WERI-Rb-1 (cell line): ENCODE results near the gene TRABD2B.

Experiments
- DNase-seq: peaks from one replicate; pipeline ENCODE4 v3.0.0-alpha.2; 2020
- H3K27ac ChIP-seq: fragments of 250-450 bp; sonication (Bioruptor Pico); 2 replicates; pipeline ENCODE4 v1.5.1; 2020; ENCODE audit warnings: mild to moderate bottlenecking, moderate library complexity
- H3K27me3 ChIP-seq: fragments of 250-450 bp; sonication (Bioruptor Pico); 2 replicates; pipeline ENCODE4 v1.5.1; 2021; ENCODE audit warnings: mild to moderate bottlenecking, low read depth, moderate library complexity; ENCODE audit not compliant: insufficient read depth, severe bottlenecking
- H3K36me3 ChIP-seq: fragments of 250-450 bp; sonication (Bioruptor Pico); 2 replicates; pipeline ENCODE4 v1.5.1; 2020; ENCODE audit warnings: mild to moderate bottlenecking, moderate library complexity
- H3K4me3 ChIP-seq: 2 replicates; pipeline ENCODE4 v1.5.1; 2011; ENCODE audit warnings: low read depth, mild to moderate bottlenecking, control low read depth, low read length
- H3K9me3 ChIP-seq: fragments of 250-450 bp; sonication (Bioruptor Pico); 2 replicates; pipeline ENCODE4 v1.5.1; 2021; ENCODE audit warnings: mild to moderate bottlenecking, moderate library complexity; ENCODE audit not compliant: severe bottlenecking
- CTCF ChIP-seq: IDR thresholded peaks from 2 replicates; pipeline ENCODE4 v1.5.1; 2011; ENCODE audit warnings: low read depth, mild to moderate bottlenecking, control low read depth, inconsistent platforms, low read length

The TRABD2B gene

GRCh38 chr1:48038270-48038767 is 41.1 kb upstream of the TRABD2B start:
- H3K36me3 ChIP-seq, result no peaks in the 10 kb centered on the region
- no peak overlapping the region for H3K4me3 ChIP-seq
- DNase-seq, result no peak
- no peak for TF ChIP-seq CTCF
- H3K27me3 ChIP-seq, result no peaks in the 10 kb centered on the region
- H3K9me3 ChIP-seq, result no peaks in the 10 kb centered on the region
- no peak overlapping the region for H3K27ac ChIP-seq

- no peaks in the 10 kb centered on the region for H3K27me3 ChIP-seq
- H3K36me3 ChIP-seq, result no peaks in the 10 kb centered on the region
- DNase-seq, result no peak
- H3K27ac ChIP-seq, result no peak overlapping the region
- no peak overlapping the region for H3K4me3 ChIP-seq
- H3K9me3 ChIP-seq, result no peaks in the 10 kb centered on the region
- no peak for TF ChIP-seq CTCF
Measured at GRCh38 chr1:48036710-48037355, 39.6 kb upstream of the TRABD2B start.

- H3K36me3 ChIP-seq, result no peaks in the 10 kb centered on the region
- no peaks in the 10 kb centered on the region for H3K9me3 ChIP-seq
- H3K27ac ChIP-seq, result no peak overlapping the region
- no peak for DNase-seq
- no peak for TF ChIP-seq CTCF
- H3K4me3 ChIP-seq, result no peak overlapping the region
- no peaks in the 10 kb centered on the region for H3K27me3 ChIP-seq
Measured at GRCh38 chr1:48035371-48036141, 38.4 kb upstream of the TRABD2B start.

GRCh38 chr1:48033495-48034045 is 36.4 kb upstream of the TRABD2B start:
- Histone ChIP-seq H3K36me3 (no peaks in the 10 kb centered on the region), H3K27me3 (no peaks in the 10 kb centered on the region), H3K4me3 (no peak overlapping the region), H3K27ac (no peak overlapping the region), H3K9me3 (no peaks in the 10 kb centered on the region)
- no peak for DNase-seq
- TF ChIP-seq CTCF, result no peak

GRCh38 chr1:48031676-48032075 is 34.5 kb upstream of the TRABD2B start:
- Histone ChIP-seq H3K9me3 (no peaks in the 10 kb centered on the region), H3K36me3 (no peaks in the 10 kb centered on the region), H3K27ac (no peak overlapping the region), H3K27me3 (no peaks in the 10 kb centered on the region), H3K4me3 (no peak overlapping the region)
- no peak for DNase-seq
- no peak for TF ChIP-seq CTCF
